ENCODE data around the gene ZNF516. TPM values are rescaled to one million over a fixed set of nuclear protein-coding genes. Genes with fewer than 3 reads are reported as not detected.

The ZNF516 gene
- total RNA-seq, 1 donor from 2014 or later = 26.1 TPM

- TF ChIP-seq CTCF (IDR thresholded peaks at IDR 0.05) = no peak
- Mint-ChIP-seq H3K36me3 (ENCODE audit: low read depth) (peaks cover 2% of the 10 kb centered on the region), H3K27me3 (ENCODE audit: low read depth) (no peaks in the 10 kb centered on the region), H3K4me1 (ENCODE audit: low read depth) (peaks cover 28% of the 10 kb centered on the region), H3K27ac (ENCODE audit: unreplicated experiment) (no peak overlapping the region), H3K4me3 (ENCODE audit: unreplicated experiment) (no peak overlapping the region), H3K9me3 (ENCODE audit: low read depth) (no peaks in the 10 kb centered on the region)
- DNase-seq (ENCODE audit: low spot score) = no peak
These were observed 10.2 kb downstream of the ZNF516 start for GRCh38 chr18:76484749-76485387.

DNA sequence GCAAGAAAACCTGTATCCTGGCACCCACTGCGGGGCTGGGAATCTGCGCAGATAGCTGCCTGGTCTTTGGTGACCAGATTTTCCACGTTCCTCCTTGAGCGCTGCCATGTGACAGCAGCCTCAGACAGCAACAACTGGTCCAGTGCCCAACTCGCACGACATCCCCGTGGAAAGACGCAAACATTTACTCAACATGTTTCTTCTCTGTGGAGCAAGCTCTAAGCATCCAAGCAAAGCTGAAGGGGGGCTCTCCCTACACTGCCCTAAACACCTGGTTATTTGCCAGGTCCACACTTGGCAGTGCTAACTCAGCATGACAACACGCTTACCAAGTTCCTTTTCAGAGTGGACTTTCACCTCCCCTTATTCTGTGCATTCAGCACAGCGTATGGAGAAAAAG lies 11.3 kb downstream of the ZNF516 start:
- Mint-ChIP-seq H3K27ac (ENCODE audit: unreplicated experiment) (no peak overlapping the region), H3K4me3 (ENCODE audit: unreplicated experiment) (no peak overlapping the region), H3K36me3 (ENCODE audit: low read depth) (peaks cover 2% of the 10 kb centered on the region), H3K9me3 (ENCODE audit: low read depth) (no peaks in the 10 kb centered on the region), H3K27me3 (ENCODE audit: low read depth) (no peaks in the 10 kb centered on the region), H3K4me1 (ENCODE audit: low read depth) (peaks cover 19% of the 10 kb centered on the region)
- no peak for TF ChIP-seq CTCF (IDR thresholded peaks at IDR 0.05)
- no peak for DNase-seq (ENCODE audit: low spot score)

DNA sequence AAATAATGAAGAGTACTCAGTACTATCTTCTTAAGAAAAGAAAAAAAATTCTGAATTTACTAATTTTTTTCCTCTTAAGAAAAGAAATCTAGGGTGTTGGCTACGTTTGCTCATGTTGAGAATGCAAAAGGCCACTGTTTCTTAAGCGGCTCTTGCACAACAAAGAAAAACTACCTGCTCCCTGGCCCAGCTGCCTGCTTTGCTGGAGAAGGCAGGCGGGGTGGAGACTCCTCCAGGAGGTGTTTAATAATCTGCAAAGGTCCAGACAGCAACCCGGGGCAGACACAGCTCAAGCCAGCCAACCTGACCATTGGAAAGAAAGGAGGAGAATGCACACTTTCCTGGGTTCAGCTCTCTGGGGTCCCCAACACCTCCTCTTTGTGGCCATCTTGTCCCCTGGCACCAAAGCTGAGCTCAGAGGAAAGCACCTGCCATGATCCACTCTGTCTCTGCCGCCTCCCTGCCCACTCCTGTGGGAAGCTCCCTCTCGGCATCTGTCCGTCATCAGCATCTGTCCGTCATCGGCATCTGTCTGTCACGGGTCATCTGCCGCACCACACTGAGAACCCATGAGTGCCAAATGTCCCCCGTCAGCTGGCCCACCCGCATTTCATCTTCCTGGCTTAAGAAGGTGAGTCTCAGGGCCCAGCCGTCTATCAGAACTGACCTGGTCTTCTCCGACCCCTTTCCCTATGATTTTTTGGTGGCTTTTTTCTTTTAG lies 11.9 kb downstream of the ZNF516 start:
- no peak for TF ChIP-seq CTCF (IDR thresholded peaks at IDR 0.05)
- Mint-ChIP-seq H3K27ac (ENCODE audit: unreplicated experiment) (no peak overlapping the region), H3K9me3 (ENCODE audit: low read depth) (no peaks in the 10 kb centered on the region), H3K4me1 (ENCODE audit: low read depth) (peaks cover 12% of the 10 kb centered on the region), H3K36me3 (ENCODE audit: low read depth) (peaks cover 2% of the 10 kb centered on the region), H3K27me3 (ENCODE audit: low read depth) (no peaks in the 10 kb centered on the region), H3K4me3 (ENCODE audit: unreplicated experiment) (no peak overlapping the region)
- DNase-seq (ENCODE audit: low spot score) = no peak

DNA sequence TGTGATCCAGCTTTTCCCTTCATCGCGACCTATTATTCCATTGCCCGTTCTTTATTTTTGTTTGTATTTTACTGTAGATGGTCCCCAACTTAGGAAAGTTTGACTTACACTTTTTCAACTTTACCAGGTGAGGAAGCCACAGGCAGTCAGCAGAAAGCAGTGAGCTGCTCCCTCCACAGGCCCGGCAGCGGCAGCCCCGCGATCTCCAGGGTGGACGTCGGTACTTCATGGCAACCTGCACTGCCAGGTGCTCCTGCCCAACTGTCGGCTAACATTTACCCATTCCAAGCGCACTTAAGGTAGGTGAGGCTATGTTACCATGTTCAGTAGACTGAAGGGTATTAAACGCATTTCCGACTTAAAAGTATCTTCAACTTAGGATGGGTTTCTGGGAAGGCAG lies 12.8 kb downstream of the ZNF516 start:
- Mint-ChIP-seq H3K4me3 (ENCODE audit: unreplicated experiment) (no peak overlapping the region), H3K27me3 (ENCODE audit: low read depth) (no peaks in the 10 kb centered on the region), H3K36me3 (ENCODE audit: low read depth) (peaks cover 2% of the 10 kb centered on the region), H3K4me1 (ENCODE audit: low read depth) (peaks cover 15% of the 10 kb centered on the region), H3K27ac (ENCODE audit: unreplicated experiment) (no peak overlapping the region), H3K9me3 (ENCODE audit: low read depth) (no peaks in the 10 kb centered on the region)
- no peak for DNase-seq (ENCODE audit: low spot score)
- no peak for TF ChIP-seq CTCF (IDR thresholded peaks at IDR 0.05)

DNA sequence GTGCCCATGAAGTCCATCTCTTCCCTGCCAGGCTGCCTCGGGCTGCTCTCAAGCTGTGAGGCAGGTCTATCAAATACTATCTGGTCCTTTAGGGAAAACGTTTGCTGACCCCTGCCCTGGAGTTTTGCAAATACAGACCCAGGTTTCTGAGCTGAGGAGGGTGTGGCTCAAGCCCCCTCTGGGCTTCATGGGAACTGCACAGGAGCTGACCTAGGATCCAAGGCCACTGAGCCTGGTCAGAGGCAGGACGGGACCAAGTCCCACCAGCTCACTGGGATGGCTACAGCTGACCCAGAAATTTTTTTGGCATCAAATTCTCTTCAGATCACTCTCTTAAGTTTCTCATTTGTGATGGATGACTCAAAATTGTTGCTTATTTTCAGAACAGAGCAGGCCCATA lies 14.1 kb downstream of the ZNF516 start:
- no peak for TF ChIP-seq CTCF (IDR thresholded peaks at IDR 0.05)
- Mint-ChIP-seq H3K4me3 (ENCODE audit: unreplicated experiment) (no peak overlapping the region), H3K36me3 (ENCODE audit: low read depth) (peaks cover 2% of the 10 kb centered on the region), H3K9me3 (ENCODE audit: low read depth) (no peaks in the 10 kb centered on the region), H3K27me3 (ENCODE audit: low read depth) (no peaks in the 10 kb centered on the region), H3K4me1 (ENCODE audit: low read depth) (peaks cover 21% of the 10 kb centered on the region), H3K27ac (ENCODE audit: unreplicated experiment) (no peak overlapping the region)
- DNase-seq (ENCODE audit: low spot score) = no peak

All from chondrocyte (in vitro differentiated cells).